IMR-90 (cell line): ENCODE measurements around the gene FTL.

Experiments used
- BHLHE40 ChIP-seq: fragments of 150-350 bp; IDR thresholded peaks from 2 replicates; pipeline ENCODE4 v1.6.1; 2016; ENCODE audit warnings: mild to moderate bottlenecking, low read depth, low read length
- CEBPB ChIP-seq: IDR thresholded peaks from 2 replicates; pipeline ENCODE4 v1.6.1; 2012; ENCODE audit warnings: low read depth, low read length, improper control_type of control experiment
- CTCF ChIP-seq: conservative IDR thresholded peaks from 2 replicates; pipeline ENCODE4 v1.5.1; 2012; ENCODE audit warnings: mild to moderate bottlenecking, low read depth, low read length, improper control_type of control experiment
- ELK1 ChIP-seq: fragments of 150-350 bp; IDR thresholded peaks from 2 replicates; pipeline ENCODE4 v1.6.1; 2016; ENCODE audit warnings: low read depth, mild to moderate bottlenecking, low read length, moderate library complexity, borderline replicate concordance
- FOS ChIP-seq: fragments of 150-350 bp; IDR thresholded peaks from 2 replicates; pipeline ENCODE4 v1.6.1; 2016; ENCODE audit warnings: low read depth, low read length
- NFE2L2 ChIP-seq: fragments of 150-350 bp; IDR thresholded peaks from 2 replicates; pipeline ENCODE4 v1.6.1; 2016; ENCODE audit warnings: low read depth, mild to moderate bottlenecking, low read length
- POLR2A ChIP-seq: IDR thresholded peaks from 2 replicates; pipeline ENCODE4 v1.6.1; 2012; ENCODE audit warnings: mild to moderate bottlenecking, low read depth, low read length
- RAD21 ChIP-seq: IDR thresholded peaks from 2 replicates; pipeline ENCODE4 v1.6.1; 2012; ENCODE audit warnings: low read length, improper control_type of control experiment
- USF2 ChIP-seq: fragments of 150-350 bp; IDR thresholded peaks from 2 replicates; pipeline ENCODE4 v1.6.1; 2017; ENCODE audit warnings: mild to moderate bottlenecking, antibody characterized with exemption, low read length, low read depth

GRCh38 chr19:48950830-48951519 is 14.1 kb upstream of the FTL start:
- TF ChIP-seq CTCF (no peak), ELK1 (no peak), FOS (no peak), POLR2A (no peak), NFE2L2 (no peak), USF2 (no peak), RAD21 (no peak), BHLHE40 (no peak), CEBPB (no peak)
